NCI-H146 treated with DMSO at 0.1 percent for 48 hours (cell line): ENCODE measurements around the gene SLC24A2.

Experiments used
- DNase-seq: peaks from one replicate; lab custom pipeline; 2025; ENCODE audit not compliant: unreplicated experiment; lab: John Stamatoyannopoulos, UW

SLC24A2 gene

GRCh38 chr9:19768798-19769197, 20.0 kb downstream of the SLC24A2 start:
- no peak for DNase-seq

GRCh38 chr9:19759066-19759465, 29.8 kb downstream of the SLC24A2 start:
- no peak for DNase-seq

- DNase-seq, result no peak
Measured at GRCh38 chr9:19757745-19758144, 31.1 kb downstream of the SLC24A2 start.

- DNase-seq, result no peak
Measured at GRCh38 chr9:19754921-19755320, 33.9 kb downstream of the SLC24A2 start.

- no peak for DNase-seq
Measured at GRCh38 chr9:19748278-19749126, 40.3 kb downstream of the SLC24A2 start.

GRCh38 chr9:19746223-19746622, 42.6 kb downstream of the SLC24A2 start:
- DNase-seq, result no peak

- DNase-seq, result no peak
Measured at GRCh38 chr9:19741178-19741577, 47.7 kb downstream of the SLC24A2 start.
